CD1c-positive myeloid dendritic cell (primary cell): Measurements from ENCODE around the gene SLC30A3.
"Not testable (repeated sequence)": the region's sequence is repeated elsewhere in the genome, so short reads cannot be mapped to it uniquely, and the experiment has no call there.

Experiments
- DNase-seq: peaks from one replicate; pipeline ENCODE4 v3.0.0-alpha.2; 2016; ENCODE audit errors: extremely low spot score

The SLC30A3 gene, protein sequence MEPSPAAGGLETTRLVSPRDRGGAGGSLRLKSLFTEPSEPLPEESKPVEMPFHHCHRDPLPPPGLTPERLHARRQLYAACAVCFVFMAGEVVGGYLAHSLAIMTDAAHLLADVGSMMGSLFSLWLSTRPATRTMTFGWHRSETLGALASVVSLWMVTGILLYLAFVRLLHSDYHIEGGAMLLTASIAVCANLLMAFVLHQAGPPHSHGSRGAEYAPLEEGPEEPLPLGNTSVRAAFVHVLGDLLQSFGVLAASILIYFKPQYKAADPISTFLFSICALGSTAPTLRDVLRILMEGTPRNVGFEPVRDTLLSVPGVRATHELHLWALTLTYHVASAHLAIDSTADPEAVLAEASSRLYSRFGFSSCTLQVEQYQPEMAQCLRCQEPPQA

DNA sequence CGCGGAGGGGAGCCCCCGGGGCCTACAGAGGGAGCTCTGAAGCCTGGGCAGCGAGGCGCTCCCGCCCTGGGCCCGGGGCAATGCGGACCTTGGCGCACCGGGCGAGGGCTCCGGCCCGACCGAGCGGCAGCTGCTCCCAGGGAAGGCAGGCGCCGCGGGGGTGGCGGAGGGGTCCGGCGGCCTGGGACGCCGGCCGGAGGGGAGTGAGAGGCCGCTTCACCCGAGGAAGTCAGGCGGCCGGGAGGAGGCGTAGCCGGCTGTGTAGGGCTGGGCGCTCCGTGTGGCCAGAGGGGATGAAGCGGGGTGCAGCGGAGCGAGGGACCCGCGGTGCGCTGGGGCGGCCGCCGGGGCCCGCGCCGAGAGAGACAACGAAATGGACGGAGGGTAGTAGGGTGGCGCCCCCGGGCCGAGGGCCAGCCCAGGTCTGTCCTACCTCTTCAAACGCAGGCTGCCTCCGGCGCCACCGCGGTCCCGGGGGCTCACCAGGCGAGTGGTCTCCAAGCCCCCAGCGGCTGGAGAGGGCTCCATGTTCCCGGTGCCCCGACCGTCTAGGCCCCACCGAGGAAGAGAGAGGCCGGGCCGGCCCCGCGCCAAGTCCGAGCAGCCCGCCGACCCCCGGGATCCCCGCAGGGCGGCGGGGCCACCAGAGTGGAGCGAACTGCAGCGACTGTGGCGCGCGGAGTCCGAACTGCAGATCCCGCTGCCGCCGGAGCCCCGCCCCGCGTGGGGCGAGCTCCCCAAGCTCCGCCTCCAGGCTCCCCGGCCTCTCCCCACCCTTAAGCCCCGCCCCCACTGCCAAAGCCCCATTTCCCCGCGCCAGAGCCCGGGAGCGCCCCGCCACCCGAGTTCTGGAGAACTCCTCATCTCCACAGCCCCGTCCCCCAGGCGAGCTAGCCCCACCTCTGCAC lies at the start of gene SLC30A3:
Gene SLC30A3, minus strand, starts transcription at position 669 of the 908 bp plus-strand sequence. Its CDS starts 141 bp downstream, at position 528.
- peak; percentile 67 for DNase-seq

GRCh38 chr2:27312152-27312551 lies 49.3 kb upstream of the SLC30A3 start:
- DNase-seq: no peak

DNA sequence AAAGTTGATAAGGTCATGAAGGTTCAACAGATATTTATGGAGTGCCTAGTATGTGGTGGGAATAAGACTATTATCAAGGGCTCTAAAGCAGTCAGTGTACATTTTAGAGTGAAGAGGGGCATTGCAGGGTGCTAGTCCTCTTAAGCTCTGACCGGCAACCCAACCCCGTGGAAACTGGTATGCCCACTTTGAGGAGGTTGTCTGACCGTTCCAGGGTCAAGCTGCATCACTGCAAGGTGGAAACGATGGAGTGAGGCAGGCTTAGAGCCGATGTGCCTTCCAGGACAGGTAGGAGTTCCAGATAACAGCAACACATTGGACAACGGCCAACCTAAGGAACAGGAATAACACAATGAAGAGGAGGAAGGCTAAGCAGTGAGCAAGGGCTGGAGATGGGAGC lies 46.8 kb upstream of the SLC30A3 start:
- DNase-seq: no peak

DNA sequence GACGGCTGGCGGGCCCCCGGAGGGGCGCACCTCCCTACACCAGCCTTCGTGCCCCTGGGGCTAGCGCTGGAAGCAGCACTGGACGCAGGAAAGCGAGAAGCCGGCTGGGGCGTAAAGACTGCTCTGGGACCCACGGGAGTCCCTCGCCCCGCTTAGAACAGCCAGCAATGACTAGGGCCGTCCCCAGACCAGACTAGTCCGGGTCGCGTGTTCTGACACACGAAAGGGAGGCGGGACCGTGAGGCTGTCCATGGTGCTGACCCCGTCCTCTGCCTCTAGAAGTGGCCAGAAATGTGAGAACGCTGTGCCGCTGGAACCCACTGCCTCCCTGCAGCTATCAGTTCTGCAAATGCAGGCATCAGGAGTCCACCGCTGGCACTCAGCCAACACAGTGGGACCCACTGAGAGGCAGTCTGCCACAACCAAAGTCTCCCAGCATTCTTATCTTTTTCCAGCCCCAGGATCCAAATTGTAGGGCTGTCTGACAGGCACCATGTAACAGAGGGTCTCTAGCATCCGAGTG lies 45.6 kb upstream of the SLC30A3 start, which contains the start of gene UCN:
Gene UCN, minus strand, starts transcription at position 87 of the 523 bp plus-strand sequence. CDS start 550 bp downstream, outside the sequence.
- DNase-seq: no peak

- DNase-seq: no peak
These were observed 44.9 kb upstream of the SLC30A3 start for GRCh38 chr2:27307545-27308358.

GRCh38 chr2:27307287-27307544 lies 44.4 kb upstream of the SLC30A3 start:
- DNase-seq: no peak

DNA sequence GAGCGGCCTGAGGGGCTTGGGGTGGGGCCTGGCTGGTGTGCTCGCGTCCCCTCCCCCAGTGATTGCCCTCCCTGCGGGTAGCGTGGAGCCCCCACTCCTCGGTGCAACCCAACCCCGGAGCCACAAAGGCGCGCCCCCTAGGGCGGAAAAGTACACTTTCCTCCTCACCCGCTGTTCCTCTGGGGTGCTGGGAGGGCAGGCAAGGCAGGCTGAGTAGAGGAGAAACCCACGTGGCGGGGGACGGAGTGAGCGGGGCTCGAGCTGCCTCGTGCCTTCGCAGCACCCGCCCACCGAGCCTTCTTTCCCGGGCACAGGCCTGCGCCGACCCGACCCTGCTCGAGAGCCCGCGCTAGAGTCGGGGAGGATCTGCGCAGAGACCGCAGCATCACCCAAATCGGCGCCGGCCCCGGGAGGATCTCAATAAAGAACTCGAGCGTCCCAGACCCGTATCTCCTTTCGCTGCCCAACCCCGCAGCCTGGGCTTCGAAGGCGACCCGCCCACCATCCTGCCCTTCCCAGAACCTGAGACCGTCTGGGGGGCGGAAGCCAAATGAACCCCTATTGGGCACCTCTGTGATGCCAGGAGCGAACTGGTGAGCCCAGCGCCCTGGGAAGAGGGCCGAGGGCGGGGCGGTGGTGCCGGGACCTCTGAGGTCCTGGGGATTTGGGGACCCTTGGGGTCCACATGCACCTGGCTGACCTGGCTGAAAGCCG lies 43.9 kb upstream of the SLC30A3 start:
- DNase-seq: peak; percentile 27

- no peak for DNase-seq
These were observed 43.3 kb upstream of the SLC30A3 start for GRCh38 chr2:27306136-27306535.

DNA sequence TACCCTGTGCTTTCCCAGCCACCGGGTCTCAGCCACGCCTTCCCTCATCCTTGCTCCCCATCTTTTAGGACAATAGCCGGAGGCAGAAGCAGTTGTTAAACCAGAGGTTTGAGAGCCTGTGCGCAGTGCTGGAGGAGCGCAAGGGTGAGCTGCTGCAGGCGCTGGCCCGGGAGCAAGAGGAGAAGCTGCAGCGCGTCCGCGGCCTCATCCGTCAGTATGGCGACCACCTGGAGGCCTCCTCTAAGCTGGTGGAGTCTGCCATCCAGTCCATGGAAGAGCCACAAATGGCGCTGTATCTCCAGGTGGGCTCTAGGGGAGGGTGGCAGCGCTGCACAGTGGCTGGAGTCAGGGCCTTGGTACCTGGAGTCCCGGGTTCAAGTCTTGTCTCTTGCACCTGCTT lies 42.7 kb upstream of the SLC30A3 start:
- DNase-seq: no peak

DNA sequence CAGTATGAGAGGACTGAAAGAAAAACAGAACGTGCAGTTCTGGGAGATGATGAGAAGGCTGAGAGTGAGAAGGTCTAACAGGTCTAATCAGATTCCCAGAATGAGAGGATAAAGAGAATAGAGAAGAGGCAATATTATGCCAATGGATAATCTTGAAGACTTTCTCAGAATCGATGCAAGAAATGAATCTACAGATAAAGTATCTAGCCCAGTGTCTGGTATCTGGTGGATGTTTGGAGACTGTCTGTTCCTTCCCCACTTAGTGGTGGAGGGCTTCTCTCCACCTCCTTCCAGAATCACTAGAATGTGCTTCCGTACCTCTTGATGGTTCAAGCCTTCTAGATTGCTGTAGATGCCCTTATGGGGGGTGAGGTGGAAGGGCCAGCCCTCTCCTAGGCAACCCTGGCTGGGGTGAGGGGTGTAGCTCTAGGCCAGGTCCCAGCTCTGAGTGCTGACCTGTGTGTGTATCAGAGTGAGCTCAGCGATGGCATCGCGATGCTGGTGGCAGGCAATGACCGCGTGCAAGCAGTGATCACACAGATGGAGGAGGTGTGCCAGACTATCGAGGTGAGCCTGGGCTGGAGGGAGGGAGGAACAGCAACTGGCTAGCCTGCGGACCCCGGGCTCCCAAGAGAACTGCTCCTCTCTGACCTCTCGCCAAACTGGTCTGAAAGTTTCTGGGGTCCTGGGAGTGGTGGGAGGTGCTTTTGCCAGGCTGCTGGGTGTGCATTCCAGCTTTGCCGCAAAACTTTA lies 41.8 kb upstream of the SLC30A3 start:
- no peak for DNase-seq

DNA sequence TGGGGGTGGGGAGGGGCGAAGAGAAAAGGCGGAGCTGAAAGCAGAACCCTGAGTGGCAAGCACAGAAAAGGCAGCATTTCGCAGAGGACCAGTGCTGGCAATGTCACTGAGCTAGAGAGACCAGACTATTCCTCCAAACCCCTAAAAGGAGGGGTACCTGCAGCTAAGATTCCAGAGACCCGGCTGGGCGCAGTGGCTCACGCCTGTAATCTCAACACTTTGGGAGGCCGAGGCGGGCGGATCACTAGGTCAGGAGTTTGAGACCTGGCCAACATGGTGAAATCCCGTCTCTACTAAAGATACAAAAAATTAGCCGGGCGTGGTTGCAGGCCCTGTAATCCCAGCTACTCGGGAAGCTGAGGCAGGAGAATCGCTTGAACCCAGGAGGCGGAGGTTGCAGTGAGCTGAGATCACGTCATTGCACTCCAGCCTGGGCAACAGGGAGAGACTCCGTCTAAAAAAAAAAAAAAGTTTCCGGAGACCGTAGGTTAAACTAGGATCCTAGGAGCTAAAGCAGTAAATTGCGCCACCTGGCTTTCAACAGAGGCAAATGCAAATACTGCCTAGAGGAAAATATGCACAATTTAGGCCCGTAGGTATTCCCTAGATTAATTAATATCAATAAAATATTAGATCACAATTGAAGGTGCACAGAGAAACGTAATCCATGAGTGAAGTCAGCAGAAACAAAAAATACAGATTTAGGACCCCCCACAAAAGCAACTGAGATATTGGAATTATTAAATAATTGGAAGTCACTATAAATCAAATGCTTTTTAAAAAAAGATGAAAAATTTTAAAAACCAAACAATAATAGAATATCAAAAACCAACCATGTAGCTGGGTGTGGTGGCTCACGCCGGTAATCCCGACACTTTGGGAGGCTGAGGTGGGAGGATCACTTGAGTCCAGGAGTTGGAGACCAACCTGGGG lies 40.5 kb upstream of the SLC30A3 start:
- peak; percentile 82 for DNase-seq

- DNase-seq: not testable (repeated sequence)
These were observed 37.8 kb upstream of the SLC30A3 start for GRCh38 chr2:27300606-27301005.

DNA sequence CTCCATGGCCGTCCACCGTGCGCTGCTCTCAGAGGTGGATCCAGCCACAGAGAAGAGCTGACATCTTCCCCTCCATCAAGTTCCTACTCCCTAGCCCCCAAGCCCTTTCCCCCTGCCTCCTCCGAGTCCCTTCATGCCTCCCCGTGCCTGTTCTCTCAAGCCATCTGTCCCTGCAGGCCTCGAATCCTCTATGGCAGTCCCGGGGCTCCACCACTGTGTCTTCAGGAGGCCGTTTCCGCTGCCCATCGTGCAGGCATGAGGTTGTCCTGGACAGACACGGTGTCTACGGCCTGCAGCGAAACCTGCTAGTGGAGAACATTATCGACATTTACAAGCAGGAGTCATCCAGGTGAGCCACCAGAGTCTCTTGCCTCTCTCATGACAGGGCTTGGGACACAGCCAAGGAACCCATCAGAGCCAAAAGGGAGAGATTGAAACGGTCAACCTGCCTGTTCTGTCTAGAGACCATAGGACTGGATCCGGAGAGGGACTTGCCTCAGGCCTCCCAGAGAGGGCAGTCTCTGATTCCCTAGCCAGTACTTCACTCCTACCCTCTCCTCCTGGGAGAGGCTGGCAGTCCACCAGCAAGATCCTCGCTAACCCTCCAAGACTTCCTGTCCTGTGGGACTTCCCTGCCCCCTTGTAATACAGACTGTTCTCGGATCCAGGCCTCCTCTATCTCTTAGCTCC lies 35.7 kb upstream of the SLC30A3 start:
- DNase-seq: no peak

GRCh38 chr2:27297195-27297594 lies 34.3 kb upstream of the SLC30A3 start:
- no peak for DNase-seq

- DNase-seq: no peak
These were observed 33.6 kb upstream of the SLC30A3 start for GRCh38 chr2:27296481-27296880.

DNA sequence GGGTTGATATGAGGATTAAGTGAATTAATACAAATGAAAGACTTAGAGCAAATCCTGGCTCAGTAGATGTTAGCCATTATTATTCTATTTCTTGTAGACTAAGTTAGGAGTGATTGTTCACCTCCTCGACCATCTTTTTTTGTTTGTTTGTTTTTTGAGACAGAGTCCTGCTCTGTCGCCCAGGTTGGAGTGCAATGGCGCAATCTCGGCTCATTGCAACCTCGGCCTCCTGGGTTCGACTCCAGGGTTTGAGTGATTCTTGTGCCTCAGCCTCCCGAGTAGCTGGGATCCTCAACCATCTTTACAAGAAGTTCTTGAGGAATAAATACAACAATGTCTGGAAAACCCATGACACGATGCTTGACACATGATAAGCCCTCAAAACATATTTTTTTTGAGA lies 32.1 kb upstream of the SLC30A3 start:
- DNase-seq: no peak

GRCh38 chr2:27291865-27292264 lies 29.0 kb upstream of the SLC30A3 start:
- no peak for DNase-seq

GRCh38 chr2:27290549-27290948 lies 27.7 kb upstream of the SLC30A3 start:
- no peak for DNase-seq

GRCh38 chr2:27288610-27289009 lies 25.8 kb upstream of the SLC30A3 start:
- DNase-seq: no peak
